PFSK-1 (cell line): Measurements from ENCODE around the gene PCDHGA4.
"Not testable (repeated sequence)": the region's sequence is repeated elsewhere in the genome, so short reads cannot be mapped to it uniquely, and the experiment has no call there.

ENCODE experiments used
- FOXP2 ChIP-seq: optimal IDR thresholded peaks from 2 replicates; pipeline ENCODE3; 2011; ENCODE audit warnings: borderline replicate concordance, control low read depth, inconsistent platforms; ENCODE audit not compliant: insufficient read depth; ENCODE audit errors: extremely low read length, extremely low read depth
- POLR2AphosphoS5 ChIP-seq: IDR thresholded peaks from 2 replicates; pipeline ENCODE4 v1.6.1; 2012; ENCODE audit warnings: low read depth, mild to moderate bottlenecking, control low read depth, low read length, moderate library complexity
- REST ChIP-seq, 2 experiments: IDR thresholded peaks; 2 replicates each; pipeline versions ENCODE4 v1.6.1 to v1.8.0; 2011 to 2012; ENCODE audit warnings: low read depth in 2 of 2, low read length in 2 of 2, control low read depth in 1 of 2, inconsistent platforms in 1 of 2, mild to moderate bottlenecking in 1 of 2, moderate library complexity in 1 of 2; ENCODE audit not compliant: insufficient read depth in 1 of 2
- TAF1 ChIP-seq: IDR thresholded peaks from 2 replicates; pipeline ENCODE4 v1.6.1; 2012; ENCODE audit warnings: low read length, control low read depth, borderline replicate concordance; ENCODE audit not compliant: insufficient read depth

GRCh38 chr5:141397756-141398551 lies 43.1 kb downstream of the PCDHGA4 start, which contains the start of gene PCDHGB5:
- TF ChIP-seq FOXP2; POLR2AphosphoS5; REST (IDR thresholded peaks at IDR 0.05; ENCODE audit: insufficient read depth in 1 of 2, low read depth in 2 of 2, low read length in 2 of 2); TAF1: not testable (repeated sequence)
